GM13977 (cell line): ENCODE data around the gene CPSF4L.

Experiments used
- DNase-seq: peaks from one replicate; pipeline ENCODE4 v3.0.0; 2012; ENCODE audit warnings: low spot score
- CTCF ChIP-seq: IDR thresholded peaks from 2 replicates; pipeline ENCODE4 v1.5.1; 2012; ENCODE audit warnings: mild to moderate bottlenecking, control low read depth; ENCODE audit not compliant: insufficient read depth; ENCODE audit errors: extremely low read depth, missing control alignments
- in situ Hi-C: fragments of 300-500 bp; cut with MboI; formaldehyde crosslinking; loops from one replicate; pipeline ENCODE4 v1.12.0; 2022; ENCODE audit warnings: low sequenced_read_pairs, low pct_unique_long_range_greater_than_20kb, mixed read lengths, inconsistent platforms; ENCODE audit not compliant: unreplicated experiment

The CPSF4L gene

GRCh38 chr17:73250851-73251640 is 10.6 kb downstream of the CPSF4L start:
- DNase-seq, result no peak
- TF ChIP-seq CTCF, result no peak
- in situ Hi-C loops, result loop anchor here (10.0 kb wide), 1 partner anchor 124 kb away; no protein-coding TSS in a partner anchor

GRCh38 chr17:73249700-73250099 is 12.0 kb downstream of the CPSF4L start:
- in situ Hi-C loops, result loop anchor here (10.0 kb wide), 1 partner anchor 125 kb away; no protein-coding TSS in a partner anchor
- no peak for DNase-seq
- no peak for TF ChIP-seq CTCF

- no peak for TF ChIP-seq CTCF
- no peak for DNase-seq
- in situ Hi-C loops, result no loop called here
Observed at GRCh38 chr17:73248532-73248931, 13.1 kb downstream of the CPSF4L start.

GRCh38 chr17:73247726-73248125 is 14.0 kb downstream of the CPSF4L start:
- no peak for DNase-seq
- TF ChIP-seq CTCF, result peak; percentile 24
- in situ Hi-C loops, result no loop called here

GRCh38 chr17:73240561-73240960 is 21.1 kb downstream of the CPSF4L start:
- in situ Hi-C loops, result no loop called here
- no peak for TF ChIP-seq CTCF

GRCh38 chr17:73237714-73238113 is 24.0 kb downstream of the CPSF4L start:
- in situ Hi-C loops, result no loop called here
- no peak for TF ChIP-seq CTCF
- DNase-seq, result no peak

More at GRCh38 chr17:73240561-73240960, 21.1 kb downstream of the CPSF4L start:
- DNase-seq, result no peak
